ENCODE results near the gene ADARB1. TPM values are rescaled to one million over a fixed set of nuclear protein-coding genes. Genes with fewer than 3 reads are reported as not detected.
A peak's percentile ranks its signal among the peaks of the same experiment; 100 is the strongest.

ADARB1 gene
- total RNA-seq, 1 donor from 2014 or later = 25.8 TPM

- Histone ChIP-seq H2AFZ (ENCODE audit: low read depth, low read length) (no peak overlapping the region), H3K36me3 (ENCODE audit: insufficient read depth, low read length) (no peaks in the 10 kb centered on the region), H3K79me2 (ENCODE audit: insufficient read depth, low read length) (no peaks in the 10 kb centered on the region), H3K4me1 (ENCODE audit: insufficient read depth, low read length) (peaks cover 32% of the 10 kb centered on the region), H4K20me1 (ENCODE audit: insufficient read depth, low read length) (peaks cover 24% of the 10 kb centered on the region), H3K9me3 (ENCODE audit: insufficient read depth, low read depth, low read length) (no peaks in the 10 kb centered on the region), H3K4me2 (ENCODE audit: low read length) (no peak overlapping the region), H3K4me3 (ENCODE audit: insufficient read depth, low read depth, low read length) (no peak overlapping the region), H3K27ac (ENCODE audit: low read depth, low read length) (no peak overlapping the region), H3K27me3 (ENCODE audit: insufficient read depth, low read length) (no peaks in the 10 kb centered on the region), H3K9ac (ENCODE audit: low read length) (no peak overlapping the region)
- H3K4me3 Mint-ChIP-seq (ENCODE audit: unreplicated experiment) = no peak overlapping the region
- no peaks in the 10 kb centered on the region for H3K36me3 Mint-ChIP-seq (ENCODE audit: low read depth, unreplicated experiment)
- FAIRE-seq (no peak), DNase-seq (ENCODE audit: low read depth) (no peak)
- H3K27me3 Mint-ChIP-seq (ENCODE audit: low read depth, unreplicated experiment) = peaks cover 4% of the 10 kb centered on the region
- no peak overlapping the region for H3K27ac Mint-ChIP-seq (ENCODE audit: unreplicated experiment)
- no peaks in the 10 kb centered on the region for H3K9me3 Mint-ChIP-seq (ENCODE audit: unreplicated experiment)
- TF ChIP-seq CTCF (IDR thresholded peaks at IDR 0.05; ENCODE audit: insufficient read depth, low read depth, low read length) (no peak), EZH2 (IDR thresholded peaks at IDR 0.05; ENCODE audit: insufficient read depth, low read length) (no peak)
- H3K4me1 Mint-ChIP-seq (ENCODE audit: low read depth, unreplicated experiment) = peaks cover 38% of the 10 kb centered on the region
Measured at GRCh38 chr21:45135122-45135521, 60.7 kb downstream of the ADARB1 start.

- Mint-ChIP-seq H3K36me3 (ENCODE audit: low read depth, unreplicated experiment) (no peaks in the 10 kb centered on the region), H3K4me3 (ENCODE audit: unreplicated experiment) (no peak overlapping the region), H3K9me3 (ENCODE audit: unreplicated experiment) (no peaks in the 10 kb centered on the region), H3K27me3 (ENCODE audit: low read depth, unreplicated experiment) (peaks cover 4% of the 10 kb centered on the region), H3K27ac (ENCODE audit: unreplicated experiment) (peak overlapping the region; percentile 69), H3K4me1 (ENCODE audit: low read depth, unreplicated experiment) (peaks cover 35% of the 10 kb centered on the region)
- H2AFZ ChIP-seq (ENCODE audit: low read depth, low read length) = no peak overlapping the region
- H4K20me1 ChIP-seq (ENCODE audit: insufficient read depth, low read length) = peaks cover 24% of the 10 kb centered on the region
- H3K4me3 ChIP-seq (ENCODE audit: insufficient read depth, low read depth, low read length) = no peak overlapping the region
- no peaks in the 10 kb centered on the region for H3K36me3 ChIP-seq (ENCODE audit: insufficient read depth, low read length)
- no peaks in the 10 kb centered on the region for H3K27me3 ChIP-seq (ENCODE audit: insufficient read depth, low read length)
- H3K4me2 ChIP-seq (ENCODE audit: low read length) = no peak overlapping the region
- FAIRE-seq (no peak), DNase-seq (ENCODE audit: low read depth) (no peak)
- H3K4me1 ChIP-seq (ENCODE audit: insufficient read depth, low read length) = peaks cover 29% of the 10 kb centered on the region
- no peaks in the 10 kb centered on the region for H3K79me2 ChIP-seq (ENCODE audit: insufficient read depth, low read length)
- H3K27ac ChIP-seq (ENCODE audit: low read depth, low read length) = no peak overlapping the region
- no peak overlapping the region for H3K9ac ChIP-seq (ENCODE audit: low read length)
- H3K9me3 ChIP-seq (ENCODE audit: insufficient read depth, low read depth, low read length) = no peaks in the 10 kb centered on the region
- no peak for TF ChIP-seq EZH2 (IDR thresholded peaks at IDR 0.05; ENCODE audit: insufficient read depth, low read length)
- TF ChIP-seq CTCF (IDR thresholded peaks at IDR 0.05; ENCODE audit: insufficient read depth, low read depth, low read length) = no peak
Measured at GRCh38 chr21:45135868-45136267, 61.5 kb downstream of the ADARB1 start.

- Histone ChIP-seq H3K4me2 (ENCODE audit: low read length) (peak overlapping the region; percentile 40), H2AFZ (ENCODE audit: low read depth, low read length) (no peak overlapping the region), H3K36me3 (ENCODE audit: insufficient read depth, low read length) (no peaks in the 10 kb centered on the region), H3K9ac (ENCODE audit: low read length) (peak overlapping the region; percentile 25), H3K9me3 (ENCODE audit: insufficient read depth, low read depth, low read length) (no peaks in the 10 kb centered on the region), H3K79me2 (ENCODE audit: insufficient read depth, low read length) (no peaks in the 10 kb centered on the region), H4K20me1 (ENCODE audit: insufficient read depth, low read length) (peaks cover 24% of the 10 kb centered on the region), H3K4me3 (ENCODE audit: insufficient read depth, low read depth, low read length) (no peak overlapping the region), H3K27me3 (ENCODE audit: insufficient read depth, low read length) (no peaks in the 10 kb centered on the region), H3K27ac (ENCODE audit: low read depth, low read length) (no peak overlapping the region), H3K4me1 (ENCODE audit: insufficient read depth, low read length) (peaks cover 23% of the 10 kb centered on the region)
- TF ChIP-seq CTCF (IDR thresholded peaks at IDR 0.05; ENCODE audit: insufficient read depth, low read depth, low read length) = no peak
- TF ChIP-seq EZH2 (IDR thresholded peaks at IDR 0.05; ENCODE audit: insufficient read depth, low read length) = no peak
- H3K27me3 Mint-ChIP-seq (ENCODE audit: low read depth, unreplicated experiment) = peaks cover 4% of the 10 kb centered on the region
- H3K27ac Mint-ChIP-seq (ENCODE audit: unreplicated experiment) = peak overlapping the region; percentile 69
- no peaks in the 10 kb centered on the region for H3K36me3 Mint-ChIP-seq (ENCODE audit: low read depth, unreplicated experiment)
- FAIRE-seq (no peak), DNase-seq (ENCODE audit: low read depth) (no peak)
- H3K9me3 Mint-ChIP-seq (ENCODE audit: unreplicated experiment) = no peaks in the 10 kb centered on the region
- peaks cover 29% of the 10 kb centered on the region for H3K4me1 Mint-ChIP-seq (ENCODE audit: low read depth, unreplicated experiment)
- no peak overlapping the region for H3K4me3 Mint-ChIP-seq (ENCODE audit: unreplicated experiment)
Measured at GRCh38 chr21:45136500-45136899, 62.1 kb downstream of the ADARB1 start.

Data from astrocyte (in vitro differentiated cells and primary cell).